ENCODE measurements around the gene PSMD1. TPM values are rescaled to one million over a fixed set of nuclear protein-coding genes. Genes with fewer than 3 reads are reported as not detected.

The PSMD1 gene
- total RNA-seq, 3 donors from 2014 or later (not counting 1 experiment from before 2014, with no cell fraction given): 44.1 to 54.9 (median 49.7) TPM

- WGBS (ENCODE audit: insufficient coverage): 93% methylated on average over 3 of the region's 3 CpGs
- no peak for DNase-seq
- Histone ChIP-seq H3K27ac (ENCODE audit: low read length) (no peak overlapping the region), H3K9me3 (ENCODE audit: control insufficient read depth, insufficient read depth, low read length) (no peaks in the 10 kb centered on the region), H3K36me3 (ENCODE audit: control insufficient read depth, insufficient read depth, low read length) (no peaks in the 10 kb centered on the region), H3K27me3 (ENCODE audit: control insufficient read depth, insufficient read depth, low read length) (no peaks in the 10 kb centered on the region), H3K4me1 (ENCODE audit: control insufficient read depth, insufficient read depth, low read length) (peaks cover under 1% of the 10 kb centered on the region), H3K4me3 (ENCODE audit: low read length) (no peak overlapping the region)
- Mint-ChIP-seq H3K36me3 (no peaks in the 10 kb centered on the region), H3K9me3 (no peaks in the 10 kb centered on the region), H3K27me3 (ENCODE audit: low read depth in 2 of 2) (peaks cover 0 to 5% of the 10 kb centered on the region in 2 donors), H3K27ac (no peak overlapping the region), H3K4me1 (peaks cover under 1 to 2% of the 10 kb centered on the region in 2 donors), H3K4me3 (no peak overlapping the region)
- intact Hi-C loops (cut with micrococcal nuclease): no loop called here
- ATAC-seq: no peak
- TF ChIP-seq CTCF (IDR thresholded peaks at IDR 0.05): no peak
Measured at GRCh38 chr2:231204146-231204545, 147.5 kb downstream of the PSMD1 start.

DNA sequence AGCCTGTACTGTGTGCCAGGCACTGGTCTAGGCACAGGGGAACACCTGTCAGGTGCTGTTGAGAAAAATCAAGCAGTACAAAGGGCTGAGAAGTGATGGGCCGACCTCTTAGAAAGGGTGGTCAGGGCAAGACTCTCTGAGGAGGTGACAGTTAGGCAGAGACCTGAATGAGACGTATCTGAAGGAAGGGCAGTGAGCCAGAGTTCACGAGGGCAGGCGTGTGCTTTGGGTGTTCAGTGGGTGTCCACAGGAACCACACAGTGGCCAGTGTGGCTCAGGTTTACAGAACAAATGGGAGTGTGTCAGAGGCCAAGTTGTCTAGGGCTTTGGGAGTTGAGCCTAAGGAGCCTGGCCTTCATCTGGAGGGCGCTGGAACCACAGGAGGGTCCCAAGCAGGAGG, 147.9 kb downstream of the PSMD1 start:
- no peak overlapping the region for H3K4me3 Mint-ChIP-seq
- H3K4me1 Mint-ChIP-seq: no peaks in the 10 kb centered on the region
- peaks cover 0 to 5% of the 10 kb centered on the region in 2 donors for H3K27me3 Mint-ChIP-seq (ENCODE audit: low read depth in 2 of 2)
- Histone ChIP-seq H3K27me3 (ENCODE audit: control insufficient read depth, insufficient read depth, low read length) (no peaks in the 10 kb centered on the region), H3K4me1 (ENCODE audit: control insufficient read depth, insufficient read depth, low read length) (no peaks in the 10 kb centered on the region), H3K9me3 (ENCODE audit: control insufficient read depth, insufficient read depth, low read length) (no peaks in the 10 kb centered on the region), H3K4me3 (ENCODE audit: low read length) (no peak overlapping the region), H3K27ac (ENCODE audit: low read length) (no peak overlapping the region), H3K36me3 (ENCODE audit: control insufficient read depth, insufficient read depth, low read length) (no peaks in the 10 kb centered on the region)
- H3K9me3 Mint-ChIP-seq: no peaks in the 10 kb centered on the region
- no peak overlapping the region for H3K27ac Mint-ChIP-seq
- ATAC-seq: no peak
- WGBS (ENCODE audit: insufficient coverage): 49% methylated on average over 5 of the region's 5 CpGs
- intact Hi-C loops (cut with micrococcal nuclease): no loop called here
- no peaks in the 10 kb centered on the region for H3K36me3 Mint-ChIP-seq
- no peak for DNase-seq
- TF ChIP-seq CTCF (IDR thresholded peaks at IDR 0.05): no peak

DNA sequence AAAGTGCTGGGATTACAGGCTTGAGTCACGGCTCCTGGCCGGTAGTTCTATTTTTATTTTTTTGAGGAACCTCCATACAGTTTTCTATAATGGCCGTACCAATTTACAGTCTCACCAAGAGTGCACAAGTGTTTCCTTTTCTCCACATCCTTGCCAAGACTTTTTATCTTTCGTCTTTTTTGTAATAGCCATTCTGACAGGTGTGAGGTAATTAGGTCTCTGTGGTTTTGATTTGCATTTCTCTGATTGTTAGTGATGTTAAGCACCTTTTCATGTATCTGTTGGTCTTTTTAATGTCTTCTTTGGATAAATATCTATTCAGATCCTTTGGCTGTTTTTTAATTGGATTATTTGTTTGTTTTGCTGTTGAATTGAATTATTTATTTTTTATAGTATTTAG, 151.1 kb downstream of the PSMD1 start:
- H3K4me3 Mint-ChIP-seq: no peak overlapping the region
- Histone ChIP-seq H3K27ac (ENCODE audit: low read length) (no peak overlapping the region), H3K4me3 (ENCODE audit: low read length) (no peak overlapping the region), H3K9me3 (ENCODE audit: control insufficient read depth, insufficient read depth, low read length) (no peaks in the 10 kb centered on the region), H3K36me3 (ENCODE audit: control insufficient read depth, insufficient read depth, low read length) (no peaks in the 10 kb centered on the region), H3K4me1 (ENCODE audit: control insufficient read depth, insufficient read depth, low read length) (no peaks in the 10 kb centered on the region), H3K27me3 (ENCODE audit: control insufficient read depth, insufficient read depth, low read length) (no peaks in the 10 kb centered on the region)
- intact Hi-C loops (cut with micrococcal nuclease): no loop called here
- H3K4me1 Mint-ChIP-seq: no peaks in the 10 kb centered on the region
- 91% methylated on average over 2 of the region's 4 CpGs for WGBS (ENCODE audit: insufficient coverage)
- ATAC-seq (no peak), DNase-seq (no peak)
- TF ChIP-seq CTCF (IDR thresholded peaks at IDR 0.05): no peak
- H3K27me3 Mint-ChIP-seq (ENCODE audit: low read depth in 2 of 2): no peaks in the 10 kb centered on the region
- H3K9me3 Mint-ChIP-seq: no peaks in the 10 kb centered on the region
- no peak overlapping the region for H3K27ac Mint-ChIP-seq
- H3K36me3 Mint-ChIP-seq: no peaks in the 10 kb centered on the region

- Histone ChIP-seq H3K4me3 (ENCODE audit: low read length) (no peak overlapping the region), H3K27me3 (ENCODE audit: control insufficient read depth, insufficient read depth, low read length) (no peaks in the 10 kb centered on the region), H3K9me3 (ENCODE audit: control insufficient read depth, insufficient read depth, low read length) (no peaks in the 10 kb centered on the region), H3K27ac (ENCODE audit: low read length) (no peak overlapping the region), H3K36me3 (ENCODE audit: control insufficient read depth, insufficient read depth, low read length) (no peaks in the 10 kb centered on the region), H3K4me1 (ENCODE audit: control insufficient read depth, insufficient read depth, low read length) (no peaks in the 10 kb centered on the region)
- H3K4me3 Mint-ChIP-seq: no peak overlapping the region
- H3K4me1 Mint-ChIP-seq: no peaks in the 10 kb centered on the region
- no peaks in the 10 kb centered on the region for H3K27me3 Mint-ChIP-seq (ENCODE audit: low read depth in 2 of 2)
- ATAC-seq (no peak), DNase-seq (no peak)
- no peak overlapping the region for H3K27ac Mint-ChIP-seq
- no CpG with 5 or more reads among the region's 3 CpGs for WGBS (ENCODE audit: insufficient coverage)
- no peak for TF ChIP-seq CTCF (IDR thresholded peaks at IDR 0.05)
- no peaks in the 10 kb centered on the region for H3K9me3 Mint-ChIP-seq
- intact Hi-C loops (cut with micrococcal nuclease): no loop called here
- H3K36me3 Mint-ChIP-seq: no peaks in the 10 kb centered on the region
Measured at GRCh38 chr2:231210782-231211181, 154.1 kb downstream of the PSMD1 start.

Data from natural killer cell (primary cell).